Bronchial epithelial cell (primary cell): ENCODE measurements around the gene KDSR. TPM values are rescaled to one million over a fixed set of nuclear protein-coding genes. Genes with fewer than 3 reads are reported as not detected.

ENCODE experiments used
- DNase-seq: peaks from one replicate; pipeline ENCODE4 v3.0.0-alpha.2; 2010; ENCODE audit warnings: low read depth
- FAIRE-seq: peaks from 2 replicates; lab custom pipeline; 2011; peaks lifted over from hg19 to GRCh38; lab: Jason Lieb, UNC
- H3K27me3 ChIP-seq: 2 replicates; pipeline ENCODE4 v1.5.1; 2011; ENCODE audit warnings: low read length; ENCODE audit not compliant: control insufficient read depth, insufficient read depth
- H3K36me3 ChIP-seq: 2 replicates; pipeline ENCODE4 v1.5.1; 2011; ENCODE audit warnings: low read length; ENCODE audit not compliant: control insufficient read depth, insufficient read depth
- H3K4me3 ChIP-seq: 2 replicates; pipeline ENCODE4 v1.5.1; 2011; ENCODE audit warnings: mild to moderate bottlenecking, low read depth, low read length, control low read depth
- total RNA-seq: library from RNA; depleted of rRNA; stranded (reverse); fragments of >200 nt; gene quantifications from 2 replicates; pipeline ENCODE4 v1.2.1, GENCODE V29; 2014
- TF ChIP-seq, protein P1 (sequence below): IDR thresholded peaks from 2 replicates; pipeline ENCODE4 v1.5.1; 2011; ENCODE audit warnings: mild to moderate bottlenecking, moderate library complexity, low read length, control low read depth, inconsistent platforms; ENCODE audit not compliant: insufficient read depth, severe bottlenecking

Gene KDSR
- total RNA-seq, 1 donor from 2014 or later = 40.5 TPM

- no peaks in the 10 kb centered on the region for H3K27me3 ChIP-seq
- H3K36me3 ChIP-seq = no peaks in the 10 kb centered on the region
- no peak overlapping the region for H3K4me3 ChIP-seq
- TF ChIP-seq, protein P1, sequence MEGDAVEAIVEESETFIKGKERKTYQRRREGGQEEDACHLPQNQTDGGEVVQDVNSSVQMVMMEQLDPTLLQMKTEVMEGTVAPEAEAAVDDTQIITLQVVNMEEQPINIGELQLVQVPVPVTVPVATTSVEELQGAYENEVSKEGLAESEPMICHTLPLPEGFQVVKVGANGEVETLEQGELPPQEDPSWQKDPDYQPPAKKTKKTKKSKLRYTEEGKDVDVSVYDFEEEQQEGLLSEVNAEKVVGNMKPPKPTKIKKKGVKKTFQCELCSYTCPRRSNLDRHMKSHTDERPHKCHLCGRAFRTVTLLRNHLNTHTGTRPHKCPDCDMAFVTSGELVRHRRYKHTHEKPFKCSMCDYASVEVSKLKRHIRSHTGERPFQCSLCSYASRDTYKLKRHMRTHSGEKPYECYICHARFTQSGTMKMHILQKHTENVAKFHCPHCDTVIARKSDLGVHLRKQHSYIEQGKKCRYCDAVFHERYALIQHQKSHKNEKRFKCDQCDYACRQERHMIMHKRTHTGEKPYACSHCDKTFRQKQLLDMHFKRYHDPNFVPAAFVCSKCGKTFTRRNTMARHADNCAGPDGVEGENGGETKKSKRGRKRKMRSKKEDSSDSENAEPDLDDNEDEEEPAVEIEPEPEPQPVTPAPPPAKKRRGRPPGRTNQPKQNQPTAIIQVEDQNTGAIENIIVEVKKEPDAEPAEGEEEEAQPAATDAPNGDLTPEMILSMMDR = no peak
- no peak for FAIRE-seq
- DNase-seq = no peak
Observed at GRCh38 chr18:63313396-63313917, 53.5 kb downstream of the KDSR start.

DNA sequence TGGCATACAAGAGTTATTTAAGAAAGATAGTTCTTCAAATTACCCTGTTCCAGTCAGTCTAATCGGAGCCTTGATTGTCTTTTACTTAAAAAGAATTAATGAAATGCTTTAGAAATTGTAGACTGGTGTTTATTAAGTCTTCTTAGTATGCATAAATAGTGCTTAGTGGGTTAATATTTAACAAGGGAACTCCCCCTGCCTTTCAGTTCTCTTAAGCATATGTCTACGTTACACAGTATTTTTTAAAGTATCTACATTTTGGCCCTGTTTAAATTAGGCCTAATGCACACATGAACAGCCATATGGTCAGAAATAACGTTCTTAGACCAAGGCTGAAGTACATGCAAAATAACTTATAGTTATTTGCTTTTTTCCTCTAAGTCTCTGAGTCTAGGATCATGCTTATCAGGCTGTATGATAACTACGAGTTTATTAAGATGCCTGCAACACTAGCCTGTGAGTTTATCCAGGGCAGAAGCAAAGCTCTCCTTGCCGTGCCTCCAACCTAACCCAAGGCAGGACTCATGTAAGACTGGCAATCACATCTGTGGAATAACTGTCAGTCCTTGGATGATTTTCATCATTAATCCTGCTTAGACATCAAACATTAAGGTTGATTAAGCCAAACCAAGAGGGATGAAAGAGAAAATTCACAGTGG, 54.1 kb downstream of the KDSR start:
- Histone ChIP-seq H3K4me3 (no peak overlapping the region), H3K27me3 (no peaks in the 10 kb centered on the region), H3K36me3 (no peaks in the 10 kb centered on the region)
- TF ChIP-seq, protein P1 = no peak
- no peak for DNase-seq
- FAIRE-seq = no peak

DNA sequence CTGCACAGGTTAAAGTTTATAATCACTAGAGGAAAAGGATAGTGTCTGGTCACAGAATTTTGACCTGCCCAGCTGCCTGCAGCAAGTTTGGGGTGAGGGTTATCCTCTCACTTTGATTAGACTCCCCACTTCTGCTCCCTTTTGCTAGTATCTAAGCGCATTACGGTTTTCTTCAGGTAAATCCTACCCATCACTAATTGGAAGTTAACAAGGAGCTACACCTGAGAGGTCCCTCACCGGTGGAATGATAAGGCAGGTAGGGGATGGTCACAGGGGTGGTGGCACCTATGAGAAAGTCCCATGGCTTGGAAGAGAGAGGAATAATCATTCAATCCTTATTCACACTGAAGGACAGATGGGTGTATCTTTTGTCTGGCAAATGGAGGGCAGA, 55.0 kb downstream of the KDSR start:
- Histone ChIP-seq H3K4me3 (no peak overlapping the region), H3K36me3 (no peaks in the 10 kb centered on the region), H3K27me3 (no peaks in the 10 kb centered on the region)
- FAIRE-seq (no peak), DNase-seq (no peak)
- TF ChIP-seq, protein P1 = no peak

- FAIRE-seq = no peak
- TF ChIP-seq, protein P1 = no peak
- H3K27me3 ChIP-seq = no peaks in the 10 kb centered on the region
- H3K36me3 ChIP-seq = no peaks in the 10 kb centered on the region
- no peak for DNase-seq
- no peak overlapping the region for H3K4me3 ChIP-seq
Observed at GRCh38 chr18:63311118-63312018, 55.6 kb downstream of the KDSR start.

DNA sequence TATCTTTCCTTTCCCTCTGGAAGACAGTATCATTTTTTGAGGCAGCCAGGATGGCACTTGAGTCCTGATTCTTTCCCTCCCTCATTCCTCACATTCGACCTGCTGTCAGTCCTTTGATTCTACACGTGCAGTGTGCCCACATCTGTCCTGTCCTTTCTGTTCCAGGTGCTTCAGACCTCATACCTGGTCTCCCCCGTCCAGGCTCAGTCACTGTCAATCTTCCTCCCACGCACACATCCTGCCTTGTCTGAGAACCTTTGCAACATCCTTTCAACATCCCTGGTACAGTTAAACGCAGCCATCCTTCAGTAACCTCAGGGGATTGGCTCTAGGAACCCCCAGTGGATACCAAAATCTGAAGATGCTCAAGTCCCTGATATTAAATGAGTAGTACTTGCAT, 57.6 kb downstream of the KDSR start:
- no peak for FAIRE-seq

More for the DNA sequence above, 57.6 kb downstream of the KDSR start:
- Histone ChIP-seq H3K27me3 (no peaks in the 10 kb centered on the region), H3K36me3 (no peaks in the 10 kb centered on the region), H3K4me3 (no peak overlapping the region)
- no peak for DNase-seq
- TF ChIP-seq, protein P1 = no peak
